Muscle of leg (tissue), 11 donors: Measurements from ENCODE around the gene RAB10. TPM values are rescaled to one million over a fixed set of nuclear protein-coding genes. Genes with fewer than 3 reads are reported as not detected.
"Not testable (repeated sequence)": the region's sequence is repeated elsewhere in the genome, so short reads cannot be mapped to it uniquely, and the experiment has no call there.

Source experiments
- DNase-seq: peaks from one replicate; pipeline ENCODE4 v3.0.0; 2013
- H3K27ac ChIP-seq: one replicate; pipeline ENCODE4 v1.5.1; 2013; ENCODE audit warnings: mild to moderate bottlenecking, low read length, control low read depth
- H3K27me3 ChIP-seq: one replicate; pipeline ENCODE4 v1.6.1; 2013; ENCODE audit warnings: low read length; ENCODE audit not compliant: control insufficient read depth, insufficient read depth
- H3K36me3 ChIP-seq: one replicate; pipeline ENCODE4 v1.6.1; 2013; ENCODE audit warnings: low read length; ENCODE audit not compliant: control insufficient read depth, insufficient read depth
- H3K4me1 ChIP-seq: one replicate; pipeline ENCODE4 v1.6.1; 2013; ENCODE audit warnings: low read length; ENCODE audit not compliant: control insufficient read depth, insufficient read depth
- H3K4me3 ChIP-seq: one replicate; pipeline ENCODE4 v1.5.1; 2013; ENCODE audit warnings: low read length, control low read depth
- H3K9me3 ChIP-seq: replicated peaks from 2 replicates; pipeline ENCODE4 v1.6.1; 2013; ENCODE audit warnings: low read depth, low read length; ENCODE audit not compliant: control insufficient read depth
- WGBS: methylation state at CpG from one replicate; pipeline ENCODE4 v1.1.5; 2013; ENCODE audit warnings: missing lambda C conversion rate; ENCODE audit not compliant: insufficient coverage; 5-methylcytosine and 5-hydroxymethylcytosine counted together
- polyA plus RNA-seq, 8 donors: library from polyadenylated mRNA; unstranded; fragments of 120-200 nt; gene quantifications; one replicate each; pipeline versions ENCODE4 v1.2.1 to v1.2.3, GENCODE V29; 2013; ENCODE audit warnings: inconsistent platforms in 1 of 8, low replicate concordance in 1 of 8; ENCODE audit not compliant: insufficient read length in 8 of 8, insufficient read depth in 1 of 8
- total RNA-seq: library from RNA; stranded (reverse); fragments of 120-200 nt; gene quantifications from one replicate; pipeline ENCODE4 v1.2.4, GENCODE V29; 2013

RAB10 gene
- total and polyA plus RNA-seq, 9 donors: 50.5 to 107 (median 95.3) TPM

- no peaks in the 10 kb centered on the region for H3K9me3 ChIP-seq
- H3K27me3 ChIP-seq: no peaks in the 10 kb centered on the region
- no peaks in the 10 kb centered on the region for H3K4me1 ChIP-seq
- H3K4me3 ChIP-seq: no peak overlapping the region
- DNase-seq: no peak
- no peaks in the 10 kb centered on the region for H3K36me3 ChIP-seq
- H3K27ac ChIP-seq: no peak overlapping the region
Observed at GRCh38 chr2:26070730-26071129, 36.8 kb downstream of the RAB10 start.

DNA sequence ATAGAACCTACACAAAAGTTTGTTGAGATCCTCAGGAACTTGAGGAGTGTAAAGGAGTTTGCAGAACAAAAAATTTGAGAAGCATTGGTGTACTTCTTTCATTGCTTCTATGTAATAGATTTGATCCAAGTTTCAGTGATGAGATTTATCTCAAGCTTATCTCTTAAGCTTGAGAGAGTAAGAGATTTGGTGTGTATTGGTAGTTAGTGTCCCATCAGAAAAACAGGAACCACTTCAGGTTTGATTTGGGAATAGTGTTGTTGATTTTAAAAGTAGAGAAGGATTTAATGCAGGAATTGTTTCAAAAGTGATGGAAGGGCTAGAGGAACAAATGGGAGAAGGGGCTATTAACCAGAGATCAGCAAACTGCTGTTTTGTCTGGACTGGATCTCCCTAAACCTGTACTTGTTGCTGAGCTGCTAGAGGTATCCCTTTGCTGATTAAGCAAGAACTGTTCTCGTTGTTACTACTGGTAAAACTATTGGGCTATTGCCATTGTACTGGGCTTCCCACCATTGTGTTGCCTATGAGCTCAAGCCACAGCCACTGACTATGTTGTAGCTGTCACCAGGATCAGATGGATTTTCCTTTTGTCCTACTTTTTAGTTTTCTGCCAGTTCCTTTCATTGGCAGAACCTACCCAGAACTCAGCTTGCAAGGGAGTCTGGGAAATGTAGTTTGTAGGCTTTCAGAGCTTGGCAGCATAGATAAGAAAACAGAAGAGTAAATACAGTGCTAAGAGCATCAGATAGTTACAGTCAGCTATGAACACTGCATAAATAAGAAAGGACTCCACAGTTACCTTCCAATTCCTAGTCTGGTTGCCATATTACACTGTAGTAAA, 39.3 kb downstream of the RAB10 start:
- no peaks in the 10 kb centered on the region for H3K36me3 ChIP-seq
- H3K4me3 ChIP-seq: no peak overlapping the region
- no peaks in the 10 kb centered on the region for H3K4me1 ChIP-seq
- 86% methylated on average over 1 of the region's 1 CpG for WGBS
- H3K9me3 ChIP-seq: no peaks in the 10 kb centered on the region
- DNase-seq: peak; percentile 11
- H3K27me3 ChIP-seq: no peaks in the 10 kb centered on the region
- H3K27ac ChIP-seq: no peak overlapping the region

- H3K9me3 ChIP-seq: no peaks in the 10 kb centered on the region
- H3K27me3 ChIP-seq: no peaks in the 10 kb centered on the region
- no peak overlapping the region for H3K27ac ChIP-seq
- H3K4me1 ChIP-seq: no peaks in the 10 kb centered on the region
- H3K36me3 ChIP-seq: no peaks in the 10 kb centered on the region
- no peak overlapping the region for H3K4me3 ChIP-seq
- DNase-seq: no peak
- WGBS: 85% methylated on average over 3 of the region's 3 CpGs
Observed at GRCh38 chr2:26073830-26074229, 39.9 kb downstream of the RAB10 start.

DNA sequence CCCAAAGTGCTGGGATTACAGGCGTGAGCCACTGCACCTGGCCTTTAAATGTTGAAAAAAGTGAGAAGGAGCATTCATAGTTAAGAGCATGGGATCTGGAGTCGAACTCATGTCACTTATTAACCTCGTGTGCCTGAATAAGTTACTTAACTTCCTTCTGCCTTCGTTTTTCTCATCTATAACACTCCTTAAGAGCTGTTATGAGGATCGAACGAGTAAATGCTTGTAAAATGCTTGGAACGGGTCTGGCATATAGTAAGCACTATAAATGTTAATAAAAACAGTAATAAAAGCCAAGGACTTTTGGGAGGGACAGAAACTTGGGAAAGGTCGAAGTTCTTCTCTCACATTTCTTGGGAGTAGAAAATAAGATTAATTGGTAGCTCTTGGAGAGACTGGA, 40.8 kb downstream of the RAB10 start:
- no CpG with 5 or more reads among the region's 8 CpGs for WGBS
- H3K27ac ChIP-seq: no peak overlapping the region
- no peak for DNase-seq
- H3K4me3 ChIP-seq: no peak overlapping the region
- H3K27me3 ChIP-seq: no peaks in the 10 kb centered on the region
- H3K4me1 ChIP-seq: no peaks in the 10 kb centered on the region
- H3K36me3 ChIP-seq: no peaks in the 10 kb centered on the region
- no peaks in the 10 kb centered on the region for H3K9me3 ChIP-seq

GRCh38 chr2:26075173-26075572, 41.3 kb downstream of the RAB10 start:
- no peak for DNase-seq
- Histone ChIP-seq H3K4me3 (no peak overlapping the region), H3K4me1 (no peaks in the 10 kb centered on the region), H3K27me3 (no peaks in the 10 kb centered on the region), H3K9me3 (no peaks in the 10 kb centered on the region), H3K27ac (no peak overlapping the region), H3K36me3 (no peaks in the 10 kb centered on the region)
- no CpG with 5 or more reads among the region's 1 CpG for WGBS

DNA sequence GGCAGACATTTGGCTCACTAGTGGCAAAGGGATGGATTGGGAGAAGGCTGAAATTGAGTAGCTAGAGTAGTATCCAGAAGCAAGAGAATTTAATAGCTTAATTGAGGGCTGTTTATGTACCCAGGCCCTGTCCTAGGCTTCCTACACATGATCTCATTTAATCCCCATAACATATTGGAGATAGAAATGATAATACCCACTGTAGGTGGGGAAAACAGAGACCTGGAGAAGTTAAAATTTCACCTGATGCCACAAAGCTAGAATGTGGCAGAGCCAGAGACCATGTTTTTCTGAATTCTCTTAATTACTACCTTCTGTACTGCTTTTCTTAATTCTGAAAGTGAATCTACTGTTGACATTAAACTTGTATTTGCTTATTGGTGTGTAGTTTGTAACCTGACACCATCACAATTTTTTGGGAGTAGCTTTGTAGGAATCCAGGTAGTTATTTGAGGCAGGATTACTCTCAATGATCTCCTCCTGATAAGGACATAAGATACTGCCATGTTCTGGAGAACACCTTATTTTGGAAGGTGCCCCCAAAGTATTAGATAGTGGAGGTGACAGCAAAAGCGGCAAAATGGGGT, 42.2 kb downstream of the RAB10 start:
- no peak overlapping the region for H3K27ac ChIP-seq
- no peaks in the 10 kb centered on the region for H3K36me3 ChIP-seq
- no CpG with 5 or more reads among the region's 1 CpG for WGBS
- no peaks in the 10 kb centered on the region for H3K4me1 ChIP-seq
- H3K9me3 ChIP-seq: peaks cover 4% of the 10 kb centered on the region
- no peak overlapping the region for H3K4me3 ChIP-seq
- H3K27me3 ChIP-seq: no peaks in the 10 kb centered on the region
- no peak for DNase-seq

DNA sequence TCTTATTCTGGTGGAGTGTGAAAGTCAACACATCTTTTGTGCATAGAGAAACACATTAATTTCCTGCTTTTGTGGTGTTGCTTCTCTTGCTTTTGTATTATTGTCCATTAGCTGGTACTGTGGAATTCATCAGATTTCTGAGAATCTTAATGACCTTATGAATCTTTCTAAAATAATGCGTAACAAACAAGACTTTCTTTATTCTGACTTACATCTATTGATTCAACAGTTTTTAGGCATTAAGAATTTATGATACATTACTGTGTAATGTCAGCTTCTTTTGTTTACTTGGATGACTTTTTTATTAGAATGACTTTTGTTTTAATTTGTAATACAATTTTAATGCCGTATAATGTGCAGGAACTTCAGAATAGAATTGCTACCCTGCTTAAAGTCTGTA, 43.4 kb downstream of the RAB10 start:
- Histone ChIP-seq H3K9me3 (peaks cover 7% of the 10 kb centered on the region), H3K4me3 (no peak overlapping the region), H3K27me3 (no peaks in the 10 kb centered on the region), H3K4me1 (no peaks in the 10 kb centered on the region), H3K27ac (no peak overlapping the region), H3K36me3 (no peaks in the 10 kb centered on the region)
- DNase-seq: no peak
- no CpG with 5 or more reads among the region's 2 CpGs for WGBS

DNA sequence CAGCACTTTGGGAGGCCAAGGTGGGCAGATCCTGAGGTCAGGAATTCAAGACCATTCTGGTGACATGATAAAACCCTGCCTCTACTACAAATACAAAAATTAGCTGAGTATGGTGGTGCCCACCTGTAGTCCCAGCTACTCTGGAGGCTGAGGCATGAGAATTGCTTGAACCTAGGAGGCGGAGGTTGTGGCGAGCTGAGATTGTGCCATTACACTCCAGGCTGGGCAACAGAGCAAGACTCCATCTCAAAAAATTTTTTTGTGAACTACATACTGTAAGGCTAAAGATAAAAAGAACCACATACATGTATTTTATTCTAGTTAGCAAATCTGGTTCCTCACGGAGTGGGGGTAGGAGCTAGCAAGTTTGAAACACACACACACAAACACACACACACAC, 45.1 kb downstream of the RAB10 start:
- Histone ChIP-seq H3K9me3 (peaks cover 8% of the 10 kb centered on the region), H3K36me3 (no peaks in the 10 kb centered on the region)
- no CpG with 5 or more reads among the region's 3 CpGs for WGBS

GRCh38 chr2:26080356-26080755, 46.5 kb downstream of the RAB10 start:
- Histone ChIP-seq H3K4me1 (no peaks in the 10 kb centered on the region), H3K36me3 (no peaks in the 10 kb centered on the region), H3K27ac (no peak overlapping the region), H3K27me3 (no peaks in the 10 kb centered on the region), H3K4me3 (no peak overlapping the region), H3K9me3 (peaks cover 10% of the 10 kb centered on the region)
- no peak for DNase-seq
- no CpG with 5 or more reads among the region's 1 CpG for WGBS

More for the DNA sequence above, 45.1 kb downstream of the RAB10 start:
- no peak for DNase-seq
- Histone ChIP-seq H3K27me3 (no peaks in the 10 kb centered on the region), H3K4me3 (no peak overlapping the region), H3K4me1 (no peaks in the 10 kb centered on the region), H3K27ac (no peak overlapping the region)

- not testable (repeated sequence) for H3K9me3 ChIP-seq, H3K36me3 ChIP-seq, H3K4me3 ChIP-seq, H3K27me3 ChIP-seq, DNase-seq, H3K27ac ChIP-seq, H3K4me1 ChIP-seq
- WGBS: no CpG with 5 or more reads among the region's 3 CpGs
Observed at GRCh38 chr2:26080925-26081324, 47.0 kb downstream of the RAB10 start.
